K562 (cell line): ENCODE data around the gene OSGIN1.

ENCODE experiments used
- ATF3 ChIP-seq, 2 experiments: fragments of 450-650 bp in 1 of 2; sonication (generic) in 1 of 2; formaldehyde crosslinking in 1 of 2; IDR thresholded peaks in 1 of 2; conservative IDR thresholded peaks in 1 of 2; 2 replicates each; pipeline versions ENCODE4 v1.6.1 to v1.8.1; 2016 to 2023; ENCODE audit warnings: mild to moderate bottlenecking in 2 of 2, moderate library complexity in 2 of 2, inconsistent platforms in 1 of 2, missing genetic modification reagents in 1 of 2
- RAD21 ChIP-seq, 2 experiments: fragments of 250-450 bp in 1 of 2; fragments of 450-650 bp in 1 of 2; sonication (Bioruptor Pico) in 1 of 2; formaldehyde crosslinking in 1 of 2; IDR thresholded peaks in 1 of 2; conservative IDR thresholded peaks in 1 of 2; 2 replicates each; pipeline versions ENCODE4 v1.4.0 to v1.8.0; 2020 to 2022; ENCODE audit warnings: mild to moderate bottlenecking in 2 of 2, moderate library complexity in 1 of 2
- RAD51 ChIP-seq: fragments of 450-650 bp; IDR thresholded peaks from 2 replicates; pipeline ENCODE4 v1.7.1; 2016; ENCODE audit warnings: low read depth, mild to moderate bottlenecking, borderline replicate concordance
- SMAD3 ChIP-seq: fragments of 450-650 bp; formaldehyde crosslinking; conservative IDR thresholded peaks from 2 replicates; pipeline ENCODE4 v1.4.0; 2020; ENCODE audit warnings: mild to moderate bottlenecking
- YY1 ChIP-seq, 3 experiments: IDR thresholded peaks; 2 replicates each; pipeline ENCODE4 v1.6.1; 2011; ENCODE audit warnings: low read length in 2 of 3, mild to moderate bottlenecking in 2 of 3, moderate library complexity in 2 of 3, borderline replicate concordance in 1 of 3, control low read depth in 1 of 3, low read depth in 1 of 3; ENCODE audit not compliant: insufficient read depth in 3 of 3, insufficient replicate concordance in 2 of 3, control insufficient read depth in 1 of 3, insufficient read length in 1 of 3; ENCODE audit errors: extremely low read depth in 1 of 3

DNA sequence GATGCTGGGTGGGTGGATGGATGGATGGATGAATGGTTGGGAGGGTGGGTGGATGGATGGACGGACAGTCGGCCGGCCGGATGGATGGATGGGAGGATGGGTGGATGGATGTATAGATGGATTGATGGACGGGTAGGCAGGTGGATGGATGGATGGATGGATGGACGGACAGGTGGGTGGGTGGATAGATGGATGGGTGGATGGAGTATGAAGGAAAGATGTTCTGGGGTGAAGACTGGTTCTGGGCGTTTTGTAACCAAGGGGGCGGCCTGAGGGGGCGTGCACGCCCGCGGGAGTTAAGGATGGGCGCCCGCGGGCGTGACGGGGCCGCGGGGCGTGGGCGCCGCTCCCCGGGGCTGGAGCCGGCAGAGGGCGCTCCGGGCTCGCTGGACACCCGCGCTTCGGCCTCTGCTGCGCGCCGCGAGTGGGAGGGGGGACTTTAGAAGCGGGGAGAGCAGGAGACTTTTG, 14.8 kb downstream of the OSGIN1 start, which contains the start of gene NECAB2:
- no peak for TF ChIP-seq RAD51
- no peak for TF ChIP-seq YY1 (IDR thresholded peaks at IDR 0.05; ENCODE audit: borderline replicate concordance in 1 of 3, control insufficient read depth in 1 of 3, extremely low read depth in 1 of 3, insufficient read depth in 3 of 3, insufficient read length in 1 of 3, insufficient replicate concordance in 2 of 3, low read depth in 1 of 3, low read length in 2 of 3)
- no peak for TF ChIP-seq ATF3 (IDR thresholded peaks at IDR 0.05)
- TF ChIP-seq ATF3 (CRISPR knock-in tag; conservative IDR thresholded peaks at IDR 0.05) = no peak
- TF ChIP-seq SMAD3 = no peak
- TF ChIP-seq RAD21 (CRISPR knock-in tag; conservative IDR thresholded peaks at IDR 0.05 in 1 of 2, IDR thresholded peaks at IDR 0.05 in 1 of 2) = peak; percentile 86 to 90
